ENCODE measurements around the gene NGFR.
A peak's percentile ranks its signal among the peaks of the same experiment; 100 is the strongest.

- TF ChIP-seq POLR2AphosphoS5 (IDR thresholded peaks at IDR 0.05; ENCODE audit: control insufficient read depth, insufficient read depth, low read depth, low read length) (no peak), RBM14 (IDR thresholded peaks at IDR 0.05; ENCODE audit: borderline replicate concordance, insufficient read depth, low read depth, low read length) (no peak), ZNF3 (CRISPR knock-in tag; IDR thresholded peaks at IDR 0.05) (no peak), CREB1 (IDR thresholded peaks at IDR 0.05) (no peak), CREB1 (CRISPR knock-in tag; IDR thresholded peaks at IDR 0.05) (no peak), CTCF (IDR thresholded peaks at IDR 0.05 in 2 of 3, conservative IDR thresholded peaks at IDR 0.05 in 1 of 3; ENCODE audit: insufficient read depth in 2 of 3, low read depth in 1 of 3, low read length in 3 of 3) (peak in 2 of 3 experiments; percentile 31 to 38; a peak in 4 of 6 replicates), ILK (tag; IDR thresholded peaks at IDR 0.05; ENCODE audit: borderline replicate concordance, low read depth) (no peak), FOXM1 (IDR thresholded peaks at IDR 0.05; ENCODE audit: low read depth) (no peak), FOXM1 (CRISPR knock-in tag; IDR thresholded peaks at IDR 0.05; ENCODE audit: low read depth) (no peak), SIX5 (IDR thresholded peaks at IDR 0.05; ENCODE audit: borderline replicate concordance in 1 of 2, insufficient read depth in 1 of 2, low read depth in 1 of 2, low read length in 2 of 2) (no peak)
These were observed at the start of gene NGFR for GRCh38 chr17:49494986-49495841.
